HG03460 (cell line): ENCODE data around the gene GLS.
"Not testable (repeated sequence)": the region's sequence is repeated elsewhere in the genome, so short reads cannot be mapped to it uniquely, and the experiment has no call there.

Experiments used
- ATAC-seq: cut with Tn5 transposase; IDR thresholded peaks from one replicate; pipeline ENCODE4 v1.9.1; 2021; ENCODE audit not compliant: unreplicated experiment

Gene GLS

DNA sequence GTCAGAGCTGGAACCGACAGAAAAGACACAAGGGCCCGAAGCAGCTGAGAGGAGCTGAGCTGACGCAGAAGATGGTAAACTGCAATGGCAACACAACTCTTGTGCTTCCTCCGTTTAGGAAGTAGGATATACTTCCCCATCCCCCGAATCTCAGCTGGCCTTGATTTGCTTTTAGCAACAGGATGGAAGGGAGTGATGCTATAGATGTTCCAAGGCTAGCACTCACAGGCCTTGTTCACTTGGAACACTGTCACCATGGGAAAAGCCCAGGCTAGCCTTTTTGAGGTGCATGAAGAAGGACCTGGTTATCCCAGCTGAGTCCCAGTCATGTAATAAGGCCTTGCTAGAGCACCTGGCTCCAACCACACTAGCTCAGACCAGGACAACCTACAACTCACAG is 107.3 kb downstream of the GLS start:
- ATAC-seq: no peak

GRCh38 chr2:190988910-190989309 is 108.3 kb downstream of the GLS start:
- no peak for ATAC-seq

DNA sequence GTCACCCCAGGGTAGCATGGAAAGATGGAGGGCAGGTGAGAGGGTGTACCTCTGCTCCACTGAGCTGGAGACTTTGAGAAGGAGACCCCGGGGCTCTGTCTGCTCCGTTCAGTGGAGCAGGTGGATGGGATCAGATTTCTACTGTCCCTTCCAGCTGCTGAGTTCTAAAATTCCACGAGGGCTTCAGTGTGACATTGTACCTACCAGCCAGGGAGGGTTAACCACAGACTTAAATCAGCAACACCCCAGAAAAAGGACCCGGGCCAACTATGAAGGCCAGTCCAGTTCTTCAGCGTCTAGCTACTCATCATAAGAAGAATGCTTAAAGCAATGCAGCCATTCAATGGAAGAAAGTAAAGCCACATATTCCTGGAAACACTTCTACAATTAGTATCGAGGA is 109.5 kb downstream of the GLS start:
- no peak for ATAC-seq

GRCh38 chr2:190993292-190993643 is 112.6 kb downstream of the GLS start:
- ATAC-seq: no peak

DNA sequence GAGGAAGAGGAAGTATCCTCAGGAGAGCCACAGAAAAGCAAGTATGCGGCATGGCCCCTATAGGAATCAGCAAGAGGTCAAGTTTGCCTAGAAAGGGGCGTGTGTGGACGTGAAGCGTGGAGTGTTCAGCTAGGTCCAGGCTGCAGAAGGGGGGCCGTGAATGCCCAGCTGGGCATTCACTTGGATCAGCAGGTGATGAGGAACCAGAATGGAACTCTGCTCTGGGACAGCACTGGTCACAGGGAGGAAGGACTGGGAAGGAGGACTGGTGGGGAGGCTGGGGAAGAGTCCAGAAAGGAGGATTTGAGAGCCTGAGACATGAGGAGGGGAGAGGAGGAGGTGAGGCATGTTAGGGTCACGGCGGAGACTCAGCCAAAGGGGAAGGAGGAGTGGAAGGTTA is 113.5 kb downstream of the GLS start:
- ATAC-seq: no peak

DNA sequence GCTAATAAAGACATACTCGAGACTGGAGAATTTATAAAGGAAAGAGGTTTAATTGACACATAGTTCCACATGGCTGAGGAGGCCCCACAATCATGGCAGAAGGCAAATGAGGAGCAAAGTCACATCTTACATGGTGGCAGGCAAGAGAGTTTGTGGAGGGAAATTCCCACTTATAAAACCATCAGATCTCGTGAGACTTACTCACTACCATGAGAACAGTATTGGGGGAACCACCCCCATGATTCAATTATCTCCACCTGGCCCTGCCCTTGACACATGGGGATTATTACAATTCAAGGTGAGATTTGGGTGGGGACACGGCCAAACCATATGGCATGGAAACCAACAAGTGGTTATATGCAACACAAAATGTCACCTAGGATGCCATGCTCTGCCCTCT is 114.7 kb downstream of the GLS start:
- not testable (repeated sequence) for ATAC-seq

- ATAC-seq: no peak
Observed at GRCh38 chr2:190996338-190996946, 115.8 kb downstream of the GLS start.

GRCh38 chr2:190996947-190997346 is 116.3 kb downstream of the GLS start:
- ATAC-seq: no peak

DNA sequence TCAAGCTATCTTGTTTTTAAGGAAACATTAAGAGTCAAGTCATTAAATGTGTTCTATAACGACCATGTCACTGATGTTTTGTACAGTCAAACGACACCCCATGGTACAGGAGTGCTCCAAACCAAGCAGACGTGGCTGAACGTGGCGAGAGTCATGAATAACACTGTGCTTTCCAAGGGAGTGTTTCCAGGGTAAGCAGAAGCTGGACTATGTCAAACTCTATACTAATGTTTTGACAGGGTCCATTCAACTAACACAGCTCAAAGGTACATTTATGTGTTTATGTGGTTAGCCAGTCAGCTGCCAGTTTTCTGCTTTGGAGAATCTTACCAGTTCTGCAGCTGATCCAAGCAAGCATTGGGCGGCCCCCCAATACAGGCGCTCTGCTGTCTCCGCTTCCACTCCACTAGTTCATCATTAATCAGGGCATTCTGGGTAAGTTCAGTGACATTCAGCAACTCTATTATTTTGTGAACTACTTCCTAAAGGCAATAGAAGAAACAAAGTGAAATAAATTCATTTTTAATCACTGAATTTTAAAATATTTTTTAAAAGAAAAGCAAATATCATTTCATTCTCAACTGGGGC is 117.0 kb downstream of the GLS start:
- no peak for ATAC-seq

GRCh38 chr2:190999058-190999457 is 118.4 kb downstream of the GLS start:
- ATAC-seq: no peak

DNA sequence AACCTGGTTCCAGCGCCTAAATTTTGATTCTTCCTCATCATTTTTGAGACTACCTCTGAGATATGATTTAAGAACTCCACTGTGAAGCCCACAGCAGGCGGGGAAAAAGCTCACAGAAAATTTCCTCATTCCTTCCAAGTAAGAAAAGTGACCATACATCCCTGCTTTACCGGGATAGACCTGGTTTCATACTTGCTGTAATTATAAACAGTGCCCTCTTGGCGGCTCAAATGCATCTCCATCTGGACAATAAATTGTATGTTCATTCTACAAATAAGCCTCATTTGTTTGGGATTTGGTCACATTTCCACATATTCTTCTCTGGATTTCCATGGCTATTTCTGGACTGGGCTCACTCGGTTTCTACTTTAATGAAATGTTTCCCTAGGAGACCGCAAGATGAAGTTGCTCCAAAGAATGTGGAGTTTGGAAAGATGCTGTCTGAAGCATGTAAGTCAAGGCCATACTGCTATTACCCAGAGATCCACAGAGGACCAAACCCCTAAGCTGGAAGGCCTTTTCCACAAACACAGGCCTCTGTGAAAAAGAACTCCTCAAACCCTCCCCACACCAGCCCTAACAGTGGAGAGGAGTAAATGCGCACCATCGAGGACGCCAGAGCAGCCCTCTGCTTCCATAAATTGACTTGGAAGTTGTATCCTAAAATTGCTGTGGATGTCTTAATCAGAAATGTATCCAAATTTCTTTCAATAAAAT is 119.5 kb downstream of the GLS start:
- no peak for ATAC-seq

- no peak for ATAC-seq
Observed at GRCh38 chr2:191001032-191001431, 120.4 kb downstream of the GLS start.

- ATAC-seq: no peak
Observed at GRCh38 chr2:191001624-191002023, 121.0 kb downstream of the GLS start.

- no peak for ATAC-seq
Observed at GRCh38 chr2:191003405-191004309, 123.0 kb downstream of the GLS start.

DNA sequence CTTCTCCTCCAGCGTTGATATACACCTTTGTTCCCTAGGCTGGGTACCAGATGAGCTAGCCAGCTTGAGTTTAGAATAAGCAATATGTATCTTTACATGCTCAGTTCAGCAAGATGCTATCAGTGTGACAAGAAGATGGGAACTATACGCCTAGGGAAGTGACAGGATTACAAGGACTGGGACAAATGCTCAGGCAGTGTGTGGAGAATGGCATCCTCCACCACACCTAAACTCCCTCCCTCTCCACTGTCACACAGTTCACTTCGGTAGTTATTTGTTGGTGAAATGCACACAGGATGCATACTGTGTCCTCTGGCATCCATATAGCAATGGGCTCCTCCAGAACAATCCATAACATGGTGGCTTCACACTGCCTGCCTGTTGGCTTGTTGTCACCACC is 125.7 kb downstream of the GLS start:
- ATAC-seq: no peak

- ATAC-seq: no peak
Observed at GRCh38 chr2:191006997-191007783, 126.6 kb downstream of the GLS start.

GRCh38 chr2:191008286-191008685 is 127.7 kb downstream of the GLS start:
- ATAC-seq: no peak

- no peak for ATAC-seq
Observed at GRCh38 chr2:191009541-191010374, 129.1 kb downstream of the GLS start.

DNA sequence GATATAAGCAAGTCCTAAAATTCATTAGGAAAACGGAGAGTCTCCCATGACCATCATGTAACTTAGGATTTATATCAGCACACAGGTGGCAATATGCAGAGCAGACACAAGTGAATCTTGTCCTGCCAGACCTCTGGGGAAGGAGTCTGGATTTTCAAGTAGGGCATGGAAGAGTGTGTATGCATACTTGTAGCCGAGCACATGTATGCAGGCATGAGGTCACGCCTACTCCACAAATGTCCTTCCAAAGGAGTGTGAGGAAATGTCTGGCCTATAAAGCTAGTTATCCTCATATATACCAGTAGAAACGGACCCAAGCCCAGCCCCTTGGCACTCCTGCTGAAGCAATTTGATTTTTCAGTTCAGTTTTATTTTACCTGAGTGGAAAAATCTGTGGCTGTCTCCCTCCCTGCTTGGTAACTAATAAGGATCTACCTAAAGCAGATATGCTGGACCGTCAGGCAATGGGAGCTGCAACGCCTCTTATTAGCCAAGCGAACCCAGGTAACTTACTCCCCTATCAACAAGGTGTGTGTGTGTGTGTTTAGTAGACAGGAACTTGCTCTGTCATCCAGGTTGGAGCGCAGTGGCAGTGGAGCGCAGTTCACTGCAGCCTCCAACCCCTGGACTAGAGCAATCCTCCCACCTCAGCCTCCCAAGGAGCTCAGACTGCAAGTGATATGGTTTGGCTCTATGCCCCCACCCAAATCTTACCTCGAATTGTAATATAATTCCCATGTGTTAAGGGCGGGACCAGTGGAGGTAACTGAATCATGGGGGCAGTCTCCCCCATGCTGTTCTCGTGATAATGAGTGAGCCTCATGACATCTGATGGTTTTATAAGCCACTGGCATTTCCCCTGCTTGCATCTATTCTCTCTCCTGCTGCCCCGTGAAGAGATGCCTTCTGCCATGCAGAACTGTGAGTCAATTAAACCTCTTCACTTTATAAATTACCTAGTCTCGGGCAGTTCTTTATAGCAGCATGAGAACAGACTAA is 130.6 kb downstream of the GLS start:
- ATAC-seq: no peak
